Effector memory CD4-positive, alpha-beta T cell (primary cell): Measurements from ENCODE around the gene RPS10.
A peak's percentile ranks its signal among the peaks of the same experiment; 100 is the strongest.

Source experiments
- DNase-seq, 3 donors: peaks; one replicate each; pipeline ENCODE4 v3.0.0-alpha.2; 2020
- H3K27ac ChIP-seq: 2 replicates; pipeline ENCODE4 v1.7.0; 2013; ENCODE audit warnings: mild to moderate bottlenecking, low read length, moderate library complexity; ENCODE audit not compliant: insufficient read depth, poor library complexity, severe bottlenecking
- H3K27me3 ChIP-seq: replicated peaks from 2 replicates; pipeline ENCODE4 v1.7.0; 2013; ENCODE audit warnings: mild to moderate bottlenecking, low read length; ENCODE audit not compliant: insufficient read depth, control insufficient read depth, poor library complexity, severe bottlenecking
- H3K36me3 ChIP-seq: 2 replicates; pipeline ENCODE4 v1.7.0; 2013; ENCODE audit warnings: mild to moderate bottlenecking, low read length, moderate library complexity; ENCODE audit not compliant: control insufficient read depth, insufficient read depth
- H3K4me1 ChIP-seq: 2 replicates; pipeline ENCODE4 v1.7.0; 2013; ENCODE audit warnings: low read length, mild to moderate bottlenecking; ENCODE audit not compliant: control insufficient read depth, insufficient read depth, poor library complexity, severe bottlenecking
- H3K4me3 ChIP-seq: 2 replicates; pipeline ENCODE4 v1.7.0; 2013; ENCODE audit warnings: low read length, low read depth, mild to moderate bottlenecking; ENCODE audit not compliant: insufficient read depth, poor library complexity, severe bottlenecking
- H3K9me3 ChIP-seq: 2 replicates; pipeline ENCODE4 v1.7.0; 2013; ENCODE audit warnings: mild to moderate bottlenecking, low read length, moderate library complexity; ENCODE audit not compliant: control insufficient read depth

Gene RPS10

GRCh38 chr6:34463849-34464248, 38.0 kb upstream of the RPS10 start:
- Histone ChIP-seq H3K4me1 (no peaks in the 10 kb centered on the region), H3K27ac (no peak overlapping the region), H3K27me3 (peaks cover 15% of the 10 kb centered on the region), H3K4me3 (no peak overlapping the region), H3K36me3 (no peaks in the 10 kb centered on the region), H3K9me3 (no peaks in the 10 kb centered on the region)
- DNase-seq, result no peak

GRCh38 chr6:34463299-34463698, 37.4 kb upstream of the RPS10 start:
- H3K36me3 ChIP-seq, result no peaks in the 10 kb centered on the region
- DNase-seq, result no peak
- H3K4me1 ChIP-seq, result no peaks in the 10 kb centered on the region
- no peak overlapping the region for H3K27ac ChIP-seq
- peaks cover 15% of the 10 kb centered on the region for H3K27me3 ChIP-seq
- no peak overlapping the region for H3K4me3 ChIP-seq
- H3K9me3 ChIP-seq, result no peaks in the 10 kb centered on the region

- no peak for DNase-seq
- H3K36me3 ChIP-seq, result no peaks in the 10 kb centered on the region
- no peaks in the 10 kb centered on the region for H3K9me3 ChIP-seq
- no peak overlapping the region for H3K4me3 ChIP-seq
- no peaks in the 10 kb centered on the region for H3K4me1 ChIP-seq
- peaks cover 15% of the 10 kb centered on the region for H3K27me3 ChIP-seq
- H3K27ac ChIP-seq, result no peak overlapping the region
Observed at GRCh38 chr6:34462551-34462971, 36.7 kb upstream of the RPS10 start.

- H3K4me1 ChIP-seq, result no peaks in the 10 kb centered on the region
- no peak overlapping the region for H3K27ac ChIP-seq
- no peaks in the 10 kb centered on the region for H3K9me3 ChIP-seq
- no peaks in the 10 kb centered on the region for H3K36me3 ChIP-seq
- H3K4me3 ChIP-seq, result no peak overlapping the region
- peaks cover 15% of the 10 kb centered on the region for H3K27me3 ChIP-seq
- DNase-seq, result no peak
Observed at GRCh38 chr6:34462010-34462409, 36.1 kb upstream of the RPS10 start.

- peaks cover 7% of the 10 kb centered on the region for H3K27me3 ChIP-seq
- H3K4me1 ChIP-seq, result no peaks in the 10 kb centered on the region
- no peak overlapping the region for H3K27ac ChIP-seq
- no peak for DNase-seq
- H3K36me3 ChIP-seq, result no peaks in the 10 kb centered on the region
- no peaks in the 10 kb centered on the region for H3K9me3 ChIP-seq
- H3K4me3 ChIP-seq, result no peak overlapping the region
Observed at GRCh38 chr6:34460796-34461507, 35.1 kb upstream of the RPS10 start.

- H3K4me1 ChIP-seq, result no peaks in the 10 kb centered on the region
- peak; percentile 2 to 34 (median 8) for DNase-seq
- H3K27me3 ChIP-seq, result peaks cover under 1% of the 10 kb centered on the region
- H3K9me3 ChIP-seq, result no peaks in the 10 kb centered on the region
- H3K27ac ChIP-seq, result no peak overlapping the region
- no peaks in the 10 kb centered on the region for H3K36me3 ChIP-seq
- no peak overlapping the region for H3K4me3 ChIP-seq
Observed at GRCh38 chr6:34459899-34460593, 34.2 kb upstream of the RPS10 start.

GRCh38 chr6:34457742-34458735, 32.2 kb upstream of the RPS10 start:
- no peaks in the 10 kb centered on the region for H3K27me3 ChIP-seq
- no peaks in the 10 kb centered on the region for H3K36me3 ChIP-seq
- H3K9me3 ChIP-seq, result no peaks in the 10 kb centered on the region
- no peaks in the 10 kb centered on the region for H3K4me1 ChIP-seq
- H3K4me3 ChIP-seq, result no peak overlapping the region
- no peak overlapping the region for H3K27ac ChIP-seq
- no peak for DNase-seq

- no peak for DNase-seq
- Histone ChIP-seq H3K4me1 (no peaks in the 10 kb centered on the region), H3K36me3 (no peaks in the 10 kb centered on the region), H3K27ac (no peak overlapping the region), H3K27me3 (no peaks in the 10 kb centered on the region), H3K4me3 (no peak overlapping the region), H3K9me3 (no peaks in the 10 kb centered on the region)
Observed at GRCh38 chr6:34457382-34457741, 31.5 kb upstream of the RPS10 start.

GRCh38 chr6:34455831-34456230, 30.0 kb upstream of the RPS10 start:
- H3K36me3 ChIP-seq, result no peaks in the 10 kb centered on the region
- no peaks in the 10 kb centered on the region for H3K9me3 ChIP-seq
- H3K4me3 ChIP-seq, result no peak overlapping the region
- no peaks in the 10 kb centered on the region for H3K4me1 ChIP-seq
- no peak for DNase-seq
- H3K27ac ChIP-seq, result no peak overlapping the region
- no peaks in the 10 kb centered on the region for H3K27me3 ChIP-seq
